GM12891 (cell line): ENCODE results near the gene CSNK2A1.

Experiments used
- DNase-seq: peaks from one replicate; pipeline ENCODE4 v3.0.0; 2011; ENCODE audit warnings: low spot score; ENCODE audit not compliant: insufficient read length
- FAIRE-seq: peaks from 2 replicates; lab custom pipeline; 2011; peaks lifted over from hg19 to GRCh38; lab: Jason Lieb, UNC
- PAX5 ChIP-seq: IDR thresholded peaks from 2 replicates; pipeline ENCODE4 v1.6.1; 2011; ENCODE audit warnings: low read length, moderate library complexity, mild to moderate bottlenecking; ENCODE audit not compliant: insufficient read depth, severe bottlenecking
- POLR2A ChIP-seq: IDR thresholded peaks from 2 replicates; pipeline ENCODE4 v1.6.1; 2011; ENCODE audit warnings: low read depth, low read length, control low read depth
- POLR2AphosphoS5 ChIP-seq: IDR thresholded peaks from 2 replicates; pipeline ENCODE4 v1.6.1; 2011; ENCODE audit warnings: low read depth, low read length, control low read depth
- POU2F2 ChIP-seq: IDR thresholded peaks from 2 replicates; pipeline ENCODE4 v1.6.1; 2011; ENCODE audit warnings: low read depth, mild to moderate bottlenecking, control low read depth, low read length, moderate library complexity
- SPI1 ChIP-seq: IDR thresholded peaks from 2 replicates; pipeline ENCODE4 v1.6.1; 2011; ENCODE audit warnings: low read depth, low read length, control low read depth
- TAF1 ChIP-seq: IDR thresholded peaks from 2 replicates; pipeline ENCODE4 v1.6.1; 2011; ENCODE audit warnings: low read depth, low read length, control low read depth

The CSNK2A1 gene

DNA sequence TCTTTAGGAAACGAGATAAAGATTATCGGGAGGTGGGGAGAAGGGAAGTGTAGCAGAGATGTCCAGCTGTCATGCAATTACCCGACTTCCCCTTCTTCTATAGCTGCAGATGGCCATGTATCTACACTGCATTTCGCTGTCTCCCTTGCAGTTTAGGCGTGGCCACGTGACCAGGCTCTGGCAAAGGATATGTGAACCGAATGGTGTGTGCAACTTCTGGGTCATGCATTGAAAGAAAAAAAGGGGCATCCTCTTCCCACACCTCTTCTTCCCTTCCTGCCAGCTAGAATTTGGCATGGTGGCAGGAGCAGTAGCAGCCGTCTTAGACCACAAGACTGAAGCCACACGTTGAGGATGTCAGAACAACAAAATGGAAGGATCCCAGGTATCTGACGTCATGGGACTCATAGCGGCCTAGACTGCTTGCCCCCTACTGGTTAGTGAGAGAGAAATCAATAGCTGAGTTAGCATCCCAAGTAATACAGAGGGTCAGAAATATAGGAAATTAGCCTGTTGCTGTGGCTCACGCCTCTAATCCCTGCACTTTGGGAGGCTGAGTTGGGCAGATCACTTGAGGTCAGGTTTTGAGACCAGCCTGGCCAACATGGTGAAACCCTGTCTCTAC is 33.7 kb upstream of the CSNK2A1 start:
- DNase-seq (no peak), FAIRE-seq (no peak)
- no peak for TF ChIP-seq POLR2A

DNA sequence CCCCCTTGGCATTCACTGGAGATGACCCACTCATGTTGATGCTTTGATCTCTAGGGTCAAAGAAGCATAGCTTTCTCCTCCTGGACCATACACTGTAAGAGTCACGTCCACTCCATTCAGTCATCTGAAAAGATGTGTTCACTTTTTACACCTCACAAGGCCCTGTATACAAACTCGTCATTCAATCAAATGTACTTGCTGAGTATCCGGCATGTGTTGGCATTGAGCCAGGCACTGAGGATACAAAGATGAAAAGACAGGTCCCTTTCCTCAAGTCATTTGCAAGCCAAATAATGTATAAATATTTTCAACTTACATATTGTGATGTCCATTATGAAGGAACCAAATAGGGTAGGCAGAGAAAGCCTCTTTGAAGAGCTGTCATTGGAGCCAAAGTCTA is 32.6 kb upstream of the CSNK2A1 start:
- FAIRE-seq (no peak), DNase-seq (no peak)
- TF ChIP-seq TAF1 = no peak
- TF ChIP-seq PAX5 = no peak
- TF ChIP-seq SPI1 = no peak
- TF ChIP-seq POLR2AphosphoS5 = no peak

GRCh38 chr20:575230-575629 is 31.6 kb upstream of the CSNK2A1 start:
- DNase-seq (no peak), FAIRE-seq (no peak)
- TF ChIP-seq SPI1 (no peak), PAX5 (no peak), TAF1 (no peak), POLR2A (no peak), POLR2AphosphoS5 (no peak), POU2F2 (no peak)

- FAIRE-seq (no peak), DNase-seq (no peak)
- TF ChIP-seq TAF1 (no peak), PAX5 (no peak), POLR2AphosphoS5 (no peak), POU2F2 (no peak), POLR2A (no peak), SPI1 (no peak)
These were observed 30.8 kb upstream of the CSNK2A1 start for GRCh38 chr20:574297-574942.

GRCh38 chr20:573414-574296 is 30.1 kb upstream of the CSNK2A1 start:
- FAIRE-seq (no peak), DNase-seq (no peak)
- TF ChIP-seq POLR2A = no peak
- no peak for TF ChIP-seq POLR2AphosphoS5
- no peak for TF ChIP-seq SPI1
- no peak for TF ChIP-seq PAX5
- no peak for TF ChIP-seq POU2F2
- no peak for TF ChIP-seq TAF1

GRCh38 chr20:572727-573126 is 29.1 kb upstream of the CSNK2A1 start:
- no peak for DNase-seq
- FAIRE-seq = no peak
- TF ChIP-seq POLR2AphosphoS5 = no peak
- no peak for TF ChIP-seq PAX5
- no peak for TF ChIP-seq SPI1
- no peak for TF ChIP-seq POLR2A

- DNase-seq (no peak), FAIRE-seq (no peak)
- no peak for TF ChIP-seq POLR2AphosphoS5
- no peak for TF ChIP-seq TAF1
- TF ChIP-seq SPI1 = no peak
- TF ChIP-seq PAX5 = no peak
- no peak for TF ChIP-seq POU2F2
- TF ChIP-seq POLR2A = no peak
These were observed 28.3 kb upstream of the CSNK2A1 start for GRCh38 chr20:571754-572441.

DNA sequence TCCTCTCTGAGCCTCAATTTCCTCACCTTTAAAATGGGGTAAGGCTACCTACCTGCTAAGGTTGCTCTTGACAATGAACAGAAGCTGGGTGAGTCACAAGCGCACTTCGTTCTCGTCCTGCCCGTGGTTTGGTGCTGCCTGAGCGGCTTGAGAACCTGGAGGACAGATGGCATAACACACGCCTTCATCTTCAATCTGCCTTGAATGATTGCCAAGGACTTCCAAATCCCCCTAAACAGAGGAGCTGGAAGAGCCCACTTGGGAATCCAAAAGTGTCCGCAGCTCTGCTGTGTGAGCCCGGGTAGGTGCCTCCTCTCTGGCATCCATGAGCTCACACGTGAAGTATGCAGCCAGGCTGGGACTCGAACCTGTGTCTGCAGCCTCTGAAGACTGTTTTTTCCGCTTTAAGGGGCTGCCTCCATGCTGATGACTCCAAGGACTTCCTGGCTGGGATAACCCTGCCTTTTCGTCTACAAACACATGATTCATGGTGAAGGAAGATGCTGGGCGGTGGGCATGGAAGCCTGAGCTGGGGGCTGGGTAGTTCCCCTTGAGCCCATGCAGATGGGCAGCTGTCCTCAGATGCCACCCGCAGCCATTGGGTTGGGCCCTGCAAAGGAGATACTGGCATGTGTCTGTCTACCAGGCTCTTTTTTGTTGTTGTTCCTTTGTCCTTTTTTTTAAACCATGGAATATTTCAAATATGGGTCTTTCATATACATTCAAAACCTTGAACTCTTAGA is 25.3 kb upstream of the CSNK2A1 start:
- DNase-seq (no peak), FAIRE-seq (no peak)
- no peak for TF ChIP-seq POLR2A
- TF ChIP-seq POLR2AphosphoS5 = no peak
- no peak for TF ChIP-seq TAF1
- TF ChIP-seq SPI1 = no peak
- TF ChIP-seq POU2F2 = no peak
- no peak for TF ChIP-seq PAX5

DNA sequence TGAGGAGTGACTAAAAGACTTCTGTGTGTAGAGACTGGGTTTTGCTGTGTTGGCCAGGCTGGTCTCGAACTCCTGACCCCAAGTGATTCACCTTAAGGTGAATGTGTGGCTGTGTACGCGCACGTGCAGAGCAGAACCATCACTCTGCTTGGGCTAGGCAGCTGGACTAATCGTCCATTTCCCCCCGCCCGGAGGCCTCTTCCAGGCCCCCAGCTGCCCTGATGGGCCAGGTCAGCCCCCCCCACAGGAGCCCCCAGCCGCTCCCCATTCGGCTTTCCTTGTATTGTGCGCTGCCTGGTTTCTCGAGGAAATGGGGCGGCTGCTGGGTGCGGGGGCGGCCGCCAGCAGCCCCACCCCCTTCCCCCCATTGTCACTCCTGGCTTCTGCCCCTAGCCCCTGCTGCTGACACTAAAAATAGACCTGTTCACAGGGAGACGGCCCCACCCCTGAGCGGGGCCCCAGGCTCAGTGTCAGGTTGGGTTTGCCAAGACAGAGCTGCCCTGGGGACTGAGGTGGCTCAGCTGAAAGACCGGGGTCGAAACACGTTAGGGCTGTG is 24.6 kb upstream of the CSNK2A1 start:
- DNase-seq (no peak), FAIRE-seq (no peak)
- TF ChIP-seq SPI1 = no peak
- no peak for TF ChIP-seq PAX5
- TF ChIP-seq POLR2AphosphoS5 = no peak
- no peak for TF ChIP-seq TAF1
- no peak for TF ChIP-seq POU2F2
- no peak for TF ChIP-seq POLR2A
